Esophagus muscularis mucosa (tissue), 4 donors: Measurements from ENCODE around the gene C4orf54. TPM values are rescaled to one million over a fixed set of nuclear protein-coding genes. Genes with fewer than 3 reads are reported as not detected.

Experiments used
- DNase-seq: peaks from one replicate; pipeline ENCODE4 v3.0.0-alpha.2; 2017; ENCODE audit errors: extremely low spot score
- H3K27ac ChIP-seq, 4 donors: fragments of 200-600 bp; sonication (generic); replicated peaks in 1 of 4; 1 replicate in 3 of 4; 2 replicates in 1 of 4; pipeline ENCODE4 v1.5.1; 2016 to 2019; ENCODE audit warnings: mild to moderate bottlenecking in 1 of 4
- H3K27me3 ChIP-seq, 4 donors: fragments of 200-600 bp; sonication (generic); one replicate each; pipeline versions ENCODE4 v1.5.1 to v1.6.0; 2016 to 2019
- H3K36me3 ChIP-seq, 4 donors: fragments of 200-600 bp; sonication (generic); one replicate each; pipeline ENCODE4 v1.5.1; 2016 to 2019
- H3K4me1 ChIP-seq, 4 donors: fragments of 200-600 bp; sonication (generic); one replicate each; pipeline ENCODE4 v1.5.1; 2016 to 2019
- H3K4me3 ChIP-seq, 4 donors: fragments of 200-600 bp; sonication (generic); 1 replicate in 2 of 4; 2 replicates in 2 of 4; pipeline ENCODE4 v1.5.1; 2016 to 2019; ENCODE audit warnings: mild to moderate bottlenecking in 4 of 4, moderate library complexity in 1 of 4
- H3K9me3 ChIP-seq, 4 donors: fragments of 200-600 bp; sonication (generic); 1 replicate in 3 of 4; 2 replicates in 1 of 4; pipeline ENCODE4 v1.5.1; 2016 to 2019
- CTCF ChIP-seq, 3 experiments: fragments of 200-600 bp in 2 of 3; fragments of 450-650 bp in 1 of 3; sonication (generic) in 2 of 3; IDR thresholded peaks; one replicate each; pipeline ENCODE4 v1.5.1; 2017 to 2019; ENCODE audit warnings: antibody characterized with exemption in 3 of 3, mild to moderate bottlenecking in 2 of 3, moderate library complexity in 1 of 3
- EP300 ChIP-seq: sonication (generic); formaldehyde crosslinking; IDR thresholded peaks from one replicate; pipeline ENCODE4 v1.6.1; 2017; ENCODE audit warnings: antibody characterized with exemption
- POLR2A ChIP-seq: fragments of 450-650 bp; IDR thresholded peaks from one replicate; pipeline ENCODE4 v1.6.1; 2017; ENCODE audit warnings: antibody characterized with exemption, moderate library complexity, mild to moderate bottlenecking, low read depth
- POLR2AphosphoS5 ChIP-seq, 2 donors: sonication (generic); formaldehyde crosslinking; IDR thresholded peaks; one replicate each; pipeline ENCODE4 v1.6.1; 2017; ENCODE audit warnings: antibody characterized with exemption in 2 of 2
- WGBS: methylation state at CpG from one replicate; pipeline ENCODE4 v1.1.5; 2018; 5-methylcytosine and 5-hydroxymethylcytosine counted together
- intact Hi-C: fragments of 100-400 bp; cut with DNase I; formaldehyde crosslinking; loops from one replicate; pipeline ENCODE4 v1.15.1; 2023
- total RNA-seq, 4 donors: library from RNA; depleted of rRNA; stranded (reverse); fragments of >200 nt; gene quantifications; one replicate each; pipeline versions ENCODE4 v1.1.0 to v1.2.1, GENCODE V29; 2016

Gene C4orf54
- total RNA-seq, 4 donors from 2014 or later = under 0.01 to 2.1 (median 0.60) TPM

- no peak for TF ChIP-seq POLR2AphosphoS5 (IDR thresholded peaks at IDR 0.05)
- no peak for TF ChIP-seq EP300
- no peak for TF ChIP-seq CTCF (IDR thresholded peaks at IDR 0.05)
- TF ChIP-seq POLR2A = no peak
- no peaks in the 10 kb centered on the region for H3K36me3 ChIP-seq
- H3K27ac ChIP-seq = no peak overlapping the region
- intact Hi-C loops = no loop called here
- H3K4me3 ChIP-seq = no peak overlapping the region
- no peaks in the 10 kb centered on the region for H3K9me3 ChIP-seq
- DNase-seq = no peak
- no peaks in the 10 kb centered on the region for H3K27me3 ChIP-seq
- peaks cover 0 to 7% (median 6%) of the 10 kb centered on the region in 4 donors for H3K4me1 ChIP-seq
Observed at GRCh38 chr4:99629962-99630554, 27.6 kb downstream of the C4orf54 start.

- no peak for DNase-seq
- H3K4me1 ChIP-seq = peaks cover 5 to 26% (median 24%) of the 10 kb centered on the region in 4 donors
- WGBS = 32% methylated on average over 1 of the region's 1 CpG
- no peaks in the 10 kb centered on the region for H3K9me3 ChIP-seq
- H3K27me3 ChIP-seq = no peaks in the 10 kb centered on the region
- intact Hi-C loops = no loop called here
- H3K4me3 ChIP-seq = no peak overlapping the region
- H3K36me3 ChIP-seq = no peaks in the 10 kb centered on the region
- TF ChIP-seq EP300 (no peak), POLR2AphosphoS5 (IDR thresholded peaks at IDR 0.05) (no peak), POLR2A (no peak), CTCF (IDR thresholded peaks at IDR 0.05) (no peak)
- no peak overlapping the region for H3K27ac ChIP-seq
Observed at GRCh38 chr4:99628040-99628439, 29.6 kb downstream of the C4orf54 start.

GRCh38 chr4:99625369-99625768, 32.3 kb downstream of the C4orf54 start:
- TF ChIP-seq POLR2AphosphoS5 (IDR thresholded peaks at IDR 0.05) (no peak), POLR2A (no peak), CTCF (IDR thresholded peaks at IDR 0.05) (no peak), EP300 (no peak)
- intact Hi-C loops = no loop called here
- Histone ChIP-seq H3K27ac (peak overlapping the region in 3 of 4 donors; percentile 16 to 80 (median 73)), H3K4me3 (no peak overlapping the region), H3K4me1 (peaks cover 5 to 39% (median 37%) of the 10 kb centered on the region in 4 donors), H3K9me3 (no peaks in the 10 kb centered on the region), H3K36me3 (no peaks in the 10 kb centered on the region), H3K27me3 (no peaks in the 10 kb centered on the region)
- WGBS = 92% methylated on average over 5 of the region's 5 CpGs
- no peak for DNase-seq

- DNase-seq = no peak
- H3K4me1 ChIP-seq = peaks cover 5 to 39% (median 37%) of the 10 kb centered on the region in 4 donors
- intact Hi-C loops = no loop called here
- TF ChIP-seq POLR2AphosphoS5 (IDR thresholded peaks at IDR 0.05) (peak; percentile 12 to 46), EP300 (no peak)
- WGBS = 33% methylated on average over 4 of the region's 4 CpGs
- no peaks in the 10 kb centered on the region for H3K9me3 ChIP-seq
- H3K4me3 ChIP-seq = peak overlapping the region in 1 of 4 donors; percentile 3
- H3K27me3 ChIP-seq = no peaks in the 10 kb centered on the region
- H3K36me3 ChIP-seq = no peaks in the 10 kb centered on the region
- H3K27ac ChIP-seq = peak overlapping the region; percentile 65 to 80 (median 74)
Observed at GRCh38 chr4:99624141-99624719, 33.4 kb downstream of the C4orf54 start.

GRCh38 chr4:99622341-99622740, 35.3 kb downstream of the C4orf54 start:
- intact Hi-C loops = no loop called here

More at GRCh38 chr4:99622341-99622740, 35.3 kb downstream of the C4orf54 start:
- H3K27ac ChIP-seq = peak overlapping the region; percentile 57 to 80 (median 69)
- no peaks in the 10 kb centered on the region for H3K9me3 ChIP-seq
- no peaks in the 10 kb centered on the region for H3K27me3 ChIP-seq
- no peak for TF ChIP-seq EP300
- no peak for TF ChIP-seq POLR2A
- no peak for TF ChIP-seq CTCF (IDR thresholded peaks at IDR 0.05)
- TF ChIP-seq POLR2AphosphoS5 (IDR thresholded peaks at IDR 0.05) = no peak
- 44% methylated on average over 1 of the region's 1 CpG for WGBS
- H3K36me3 ChIP-seq = no peaks in the 10 kb centered on the region
- peaks cover 5 to 45% (median 39%) of the 10 kb centered on the region in 4 donors for H3K4me1 ChIP-seq
- DNase-seq = no peak
- no peak overlapping the region for H3K4me3 ChIP-seq
